Measurements from ENCODE around the gene MBTD1. TPM values are rescaled to one million over a fixed set of nuclear protein-coding genes. Genes with fewer than 3 reads are reported as not detected.

Gene MBTD1
- polyA plus RNA-seq, 2 of the 4 experiments (the other 2 are of a cell fraction) = 8.1 to 13.4 TPM

DNA sequence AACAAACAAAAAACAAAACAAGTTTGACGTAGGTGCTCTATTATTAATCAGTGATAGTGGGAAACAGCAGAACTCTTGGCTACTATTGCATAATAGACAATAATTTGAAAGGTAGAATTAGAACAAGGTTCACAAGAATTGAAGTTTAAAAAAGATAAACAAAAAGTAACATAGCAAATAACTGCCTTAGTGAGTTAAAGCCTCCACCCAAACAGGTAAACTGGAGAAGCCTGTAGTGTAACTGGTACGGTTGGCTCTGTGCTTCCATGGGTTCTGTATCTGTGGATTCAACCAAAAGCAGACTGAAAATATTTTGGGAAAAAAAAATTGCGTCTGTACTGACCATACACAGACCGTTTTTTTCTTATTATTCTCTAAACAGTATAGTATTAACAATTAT, 38.5 kb downstream of the MBTD1 start:
- CTCF ChIA-PET = no interaction called here
- Histone ChIP-seq H3K9me3 (no peaks in the 10 kb centered on the region), H3K4me2 (no peak overlapping the region), H3K27ac (no peak overlapping the region), H3K4me1 (no peaks in the 10 kb centered on the region), H3K4me3 (no peak overlapping the region)
- no peak for DNase-seq (ENCODE audit: low read depth in 1 of 2, low spot score in 1 of 2)
- ATAC-seq = no peak
- POLR2A ChIA-PET = no interaction called here
- no peak for FAIRE-seq
- WGBS (ENCODE audit: missing lambda C conversion rate) = 75% methylated on average over 4 of the region's 4 CpGs
- TF ChIP-seq NR3C1 (IDR thresholded peaks at IDR 0.05) = no peak
- no peak for TF ChIP-seq EHMT2 (IDR thresholded peaks at IDR 0.05; ENCODE audit: low read depth)
- no peak for TF ChIP-seq TFCP2L1 (CRISPR knock-in tag; IDR thresholded peaks at IDR 0.05)
- TF ChIP-seq, protein P1, sequence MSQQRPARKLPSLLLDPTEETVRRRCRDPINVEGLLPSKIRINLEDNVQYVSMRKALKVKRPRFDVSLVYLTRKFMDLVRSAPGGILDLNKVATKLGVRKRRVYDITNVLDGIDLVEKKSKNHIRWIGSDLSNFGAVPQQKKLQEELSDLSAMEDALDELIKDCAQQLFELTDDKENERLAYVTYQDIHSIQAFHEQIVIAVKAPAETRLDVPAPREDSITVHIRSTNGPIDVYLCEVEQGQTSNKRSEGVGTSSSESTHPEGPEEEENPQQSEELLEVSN (IDR thresholded peaks at IDR 0.05; ENCODE audit: borderline replicate concordance, low read depth) = no peak
- TF ChIP-seq ZSCAN20 (CRISPR knock-in tag; IDR thresholded peaks at IDR 0.05) = no peak
- TF ChIP-seq RFX5 (IDR thresholded peaks at IDR 0.05) = no peak
- TF ChIP-seq EHF (CRISPR knock-in tag; IDR thresholded peaks at IDR 0.05) = no peak
- TF ChIP-seq CHD2 (IDR thresholded peaks at IDR 0.05; ENCODE audit: low read length, partially characterized antibody) = no peak
- TF ChIP-seq HOXB13 (CRISPR knock-in tag; IDR thresholded peaks at IDR 0.05; ENCODE audit: low read depth) = no peak

DNA sequence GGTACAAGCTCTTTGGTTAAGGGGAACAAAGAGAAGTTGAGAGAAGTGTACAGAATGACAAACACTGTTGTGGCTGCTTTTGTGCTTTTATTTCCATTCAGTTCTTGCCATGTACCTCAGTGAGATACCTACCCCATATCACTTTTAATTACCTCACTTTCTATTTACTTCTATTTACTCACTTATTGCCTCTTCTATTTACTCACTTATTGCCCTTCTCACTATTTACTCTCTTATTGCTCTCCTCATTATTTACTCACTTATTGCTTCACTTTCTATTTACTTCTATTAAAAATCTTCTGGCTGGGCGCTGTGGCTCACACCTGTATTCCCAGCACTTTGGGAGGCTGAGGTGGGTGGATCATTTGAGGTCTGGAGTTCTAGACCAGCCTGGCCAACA, 41.9 kb downstream of the MBTD1 start:
- DNase-seq (ENCODE audit: low read depth in 1 of 2, low spot score in 1 of 2) = no peak
- TF ChIP-seq HOXB5 (CRISPR knock-in tag; IDR thresholded peaks at IDR 0.05) (no peak), SREBF2 (IDR thresholded peaks at IDR 0.05) (no peak)
- ATAC-seq = no peak
- FAIRE-seq = no peak
- Histone ChIP-seq H3K4me3 (no peak overlapping the region), H3K4me2 (no peak overlapping the region), H3K27ac (no peak overlapping the region), H3K9me3 (no peaks in the 10 kb centered on the region), H3K4me1 (no peaks in the 10 kb centered on the region)
- 98% methylated on average over 1 of the region's 1 CpG for WGBS (ENCODE audit: missing lambda C conversion rate)
- ChIA-PET POLR2A (no interaction called here), CTCF (interaction anchor here (1.0 kb wide), 1 partner anchor 18 kb away, joined by 3 read pairs; no protein-coding TSS in a partner anchor)

DNA sequence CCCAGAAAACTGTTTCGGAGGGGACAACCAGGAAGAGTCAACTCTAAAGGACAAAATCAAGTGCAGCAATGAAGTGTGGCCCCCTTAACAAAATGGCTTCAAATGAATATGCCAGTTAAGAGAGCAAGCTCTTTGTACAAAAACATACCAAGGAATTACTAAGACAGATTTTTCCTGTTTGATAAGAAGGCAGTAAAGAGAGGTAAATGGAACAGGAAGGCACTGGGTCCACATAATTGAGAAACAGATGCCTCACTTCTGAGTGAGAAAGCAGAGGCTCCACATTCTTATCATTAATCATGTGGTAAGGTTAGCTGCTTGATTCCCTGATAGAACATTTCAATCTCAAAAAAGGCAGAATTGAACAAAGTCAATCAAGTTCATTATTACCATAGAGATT, 44.9 kb downstream of the MBTD1 start:
- no peaks in the 10 kb centered on the region for H3K9me3 ChIP-seq
- no peak overlapping the region for H3K4me2 ChIP-seq
- no peak overlapping the region for H3K27ac ChIP-seq
- ATAC-seq (no peak), DNase-seq (ENCODE audit: low read depth in 1 of 2, low spot score in 1 of 2) (no peak), FAIRE-seq (peak; percentile 46)
- 96% methylated on average over 1 of the region's 1 CpG for WGBS (ENCODE audit: missing lambda C conversion rate)
- POLR2A ChIA-PET = no interaction called here
- TF ChIP-seq HOXB5 (CRISPR knock-in tag; IDR thresholded peaks at IDR 0.05) (no peak), EHF (CRISPR knock-in tag; IDR thresholded peaks at IDR 0.05) (no peak), CBX2 (IDR thresholded peaks at IDR 0.05; ENCODE audit: borderline replicate concordance, low read depth) (no peak), RNF2 (IDR thresholded peaks at IDR 0.05; ENCODE audit: borderline replicate concordance, low read depth) (no peak), JUN (IDR thresholded peaks at IDR 0.05) (no peak), PHF8 (IDR thresholded peaks at IDR 0.05; ENCODE audit: borderline replicate concordance, low read depth) (no peak), RCOR1 (IDR thresholded peaks at IDR 0.05; ENCODE audit: low read depth, low read length) (no peak), CEBPB (IDR thresholded peaks at IDR 0.05) (no peak), ZFP36 (IDR thresholded peaks at IDR 0.05; ENCODE audit: borderline replicate concordance, partially characterized antibody) (no peak), CBX8 (IDR thresholded peaks at IDR 0.05) (no peak), HOXB13 (CRISPR knock-in tag; IDR thresholded peaks at IDR 0.05; ENCODE audit: low read depth) (no peak), HDAC2 (IDR thresholded peaks at IDR 0.05) (no peak), FOSB (CRISPR knock-in tag; IDR thresholded peaks at IDR 0.05) (no peak), CHD2 (IDR thresholded peaks at IDR 0.05; ENCODE audit: low read length, partially characterized antibody) (no peak), MAZ (IDR thresholded peaks at IDR 0.05; ENCODE audit: borderline replicate concordance, low read depth, low read length) (no peak), RARB (CRISPR knock-in tag; IDR thresholded peaks at IDR 0.05) (no peak), KDM1A (IDR thresholded peaks at IDR 0.05; ENCODE audit: low read depth) (no peak), BHLHE40 (IDR thresholded peaks at IDR 0.05; ENCODE audit: low read depth, low read length) (no peak), MAFK (IDR thresholded peaks at IDR 0.05; ENCODE audit: partially characterized antibody) (no peak)
- TF ChIP-seq, protein P2, sequence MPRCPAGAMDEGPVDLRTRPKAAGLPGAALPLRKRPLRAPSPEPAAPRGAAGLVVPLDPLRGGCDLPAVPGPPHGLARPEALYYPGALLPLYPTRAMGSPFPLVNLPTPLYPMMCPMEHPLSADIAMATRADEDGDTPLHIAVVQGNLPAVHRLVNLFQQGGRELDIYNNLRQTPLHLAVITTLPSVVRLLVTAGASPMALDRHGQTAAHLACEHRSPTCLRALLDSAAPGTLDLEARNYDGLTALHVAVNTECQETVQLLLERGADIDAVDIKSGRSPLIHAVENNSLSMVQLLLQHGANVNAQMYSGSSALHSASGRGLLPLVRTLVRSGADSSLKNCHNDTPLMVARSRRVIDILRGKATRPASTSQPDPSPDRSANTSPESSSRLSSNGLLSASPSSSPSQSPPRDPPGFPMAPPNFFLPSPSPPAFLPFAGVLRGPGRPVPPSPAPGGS (IDR thresholded peaks at IDR 0.05) = no peak
- CTCF ChIA-PET = interaction anchor here (0.6 kb wide), 1 partner anchor 129 kb away, joined by 3 read pairs; no protein-coding TSS in a partner anchor
- no peak overlapping the region for H3K4me3 ChIP-seq
- no peaks in the 10 kb centered on the region for H3K4me1 ChIP-seq
